GM12873 (cell line): ENCODE measurements around the gene CAMK1D.

ENCODE experiments used
- CTCF ChIP-seq: IDR thresholded peaks from 2 replicates; pipeline ENCODE4 v1.5.1; 2012; ENCODE audit warnings: low read depth, mild to moderate bottlenecking, moderate library complexity, low read length, control low read depth; ENCODE audit not compliant: insufficient read depth; ENCODE audit errors: missing control alignments

CAMK1D gene

GRCh38 chr10:12605580-12606405 is 256.4 kb downstream of the CAMK1D start:
- TF ChIP-seq CTCF, result no peak

GRCh38 chr10:12606461-12606860 is 257.1 kb downstream of the CAMK1D start:
- TF ChIP-seq CTCF, result no peak

GRCh38 chr10:12608761-12609160 is 259.4 kb downstream of the CAMK1D start:
- no peak for TF ChIP-seq CTCF

- TF ChIP-seq CTCF, result no peak
Observed at GRCh38 chr10:12609435-12609834, 260.1 kb downstream of the CAMK1D start.

GRCh38 chr10:12613136-12613535 is 263.8 kb downstream of the CAMK1D start:
- TF ChIP-seq CTCF, result no peak

GRCh38 chr10:12614177-12614995 is 265.0 kb downstream of the CAMK1D start:
- no peak for TF ChIP-seq CTCF
